ENCODE results near the gene KRTAP21-3.

GRCh38 chr21:30707409-30707808, 11.2 kb downstream of the KRTAP21-3 start:
- TF ChIP-seq CTCF (IDR thresholded peaks at IDR 0.05) (no peak), POLR2A (IDR thresholded peaks at IDR 0.05) (no peak)

Measured in lower leg skin (tissue), 3 donors.